Measurements from ENCODE around the gene CYSRT1.

Gene CYSRT1

GRCh38 chr9:137224830-137225694 lies at the start of gene CYSRT1:
Gene CYSRT1, plus strand, starts transcription at chr9:137225174. Its CDS starts 448 bp downstream, at chr9:137225622.
- no peak for DNase-seq (ENCODE audit: extremely low read depth in 1 of 2, low read depth in 1 of 2)

- no peak for DNase-seq (ENCODE audit: extremely low read depth in 1 of 2, low read depth in 1 of 2)
Measured at GRCh38 chr9:137175345-137175961, 49.5 kb upstream of the CYSRT1 start.

- DNase-seq (ENCODE audit: extremely low read depth in 1 of 2, low read depth in 1 of 2) = no peak
Measured at GRCh38 chr9:137176302-137177182, 48.4 kb upstream of the CYSRT1 start.

DNA sequence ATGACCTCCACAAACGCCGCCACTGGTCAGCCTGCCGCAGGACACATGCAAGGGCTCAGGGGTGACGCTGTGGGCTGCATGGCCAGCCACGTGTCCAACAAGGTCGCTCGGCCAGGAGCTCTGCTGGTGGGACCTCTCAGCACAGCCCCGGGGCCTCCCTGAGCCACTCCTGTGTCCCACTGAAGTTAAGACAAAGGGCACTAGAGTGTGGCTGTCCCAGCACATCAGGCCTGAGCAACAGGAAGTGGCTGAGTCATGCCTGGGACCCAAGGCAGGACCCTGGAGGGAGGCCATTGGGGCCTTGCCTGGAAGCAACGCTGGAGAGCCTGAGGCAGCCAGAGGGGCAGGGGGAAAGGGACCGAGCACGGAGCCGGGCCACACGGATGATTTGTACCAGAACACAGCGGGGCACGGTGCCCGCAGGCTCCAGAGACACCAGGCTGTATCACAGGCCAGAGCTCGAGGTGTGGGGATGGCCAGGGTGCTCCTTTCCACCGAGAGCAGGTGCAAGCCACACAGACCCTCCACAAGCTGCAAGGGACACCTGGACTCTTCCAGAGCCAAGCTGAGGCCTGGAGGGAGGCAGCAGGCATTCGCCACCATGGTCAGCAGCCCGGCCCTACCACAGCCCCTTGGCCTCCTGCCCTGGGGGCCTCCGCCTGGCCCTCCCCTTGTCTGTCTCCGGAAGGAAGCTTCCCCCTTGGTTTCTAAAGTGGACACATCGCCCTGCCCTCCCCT lies 46.6 kb upstream of the CYSRT1 start:
- no peak for DNase-seq (ENCODE audit: extremely low read depth in 1 of 2, low read depth in 1 of 2)

- no peak for DNase-seq (ENCODE audit: extremely low read depth in 1 of 2, low read depth in 1 of 2)
Measured at GRCh38 chr9:137178939-137179630, 45.9 kb upstream of the CYSRT1 start.

- no peak for DNase-seq (ENCODE audit: extremely low read depth in 1 of 2, low read depth in 1 of 2)
Measured at GRCh38 chr9:137179761-137180160, 45.2 kb upstream of the CYSRT1 start.

GRCh38 chr9:137180491-137180890 lies 44.5 kb upstream of the CYSRT1 start:
- DNase-seq (ENCODE audit: extremely low read depth in 1 of 2, low read depth in 1 of 2) = no peak

GRCh38 chr9:137181680-137182079 lies 43.3 kb upstream of the CYSRT1 start:
- no peak for DNase-seq (ENCODE audit: extremely low read depth in 1 of 2, low read depth in 1 of 2)

DNA sequence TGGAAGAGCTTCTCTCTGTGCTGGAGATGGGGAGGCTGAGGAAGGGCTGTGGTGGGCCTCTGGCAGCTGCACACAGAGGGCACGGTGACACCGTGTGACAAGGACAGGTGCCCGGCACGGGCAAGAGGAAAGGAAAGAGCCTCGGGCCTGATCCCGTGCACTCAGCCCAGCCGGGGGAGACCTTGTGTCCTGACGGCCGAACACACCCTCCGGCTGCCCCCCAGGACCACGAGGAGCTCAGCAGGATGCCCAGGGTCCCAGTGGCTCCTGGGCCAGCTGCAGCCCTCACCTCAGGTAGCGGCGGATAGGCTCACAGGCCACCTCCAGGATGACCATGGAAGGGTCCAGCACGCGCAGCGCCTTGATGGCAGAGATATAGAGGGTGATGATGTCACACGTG lies 42.1 kb upstream of the CYSRT1 start:
- no peak for DNase-seq (ENCODE audit: extremely low read depth in 1 of 2, low read depth in 1 of 2)

- DNase-seq (ENCODE audit: extremely low read depth in 1 of 2, low read depth in 1 of 2) = no peak
Measured at GRCh38 chr9:137183980-137184595, 40.9 kb upstream of the CYSRT1 start.

DNA sequence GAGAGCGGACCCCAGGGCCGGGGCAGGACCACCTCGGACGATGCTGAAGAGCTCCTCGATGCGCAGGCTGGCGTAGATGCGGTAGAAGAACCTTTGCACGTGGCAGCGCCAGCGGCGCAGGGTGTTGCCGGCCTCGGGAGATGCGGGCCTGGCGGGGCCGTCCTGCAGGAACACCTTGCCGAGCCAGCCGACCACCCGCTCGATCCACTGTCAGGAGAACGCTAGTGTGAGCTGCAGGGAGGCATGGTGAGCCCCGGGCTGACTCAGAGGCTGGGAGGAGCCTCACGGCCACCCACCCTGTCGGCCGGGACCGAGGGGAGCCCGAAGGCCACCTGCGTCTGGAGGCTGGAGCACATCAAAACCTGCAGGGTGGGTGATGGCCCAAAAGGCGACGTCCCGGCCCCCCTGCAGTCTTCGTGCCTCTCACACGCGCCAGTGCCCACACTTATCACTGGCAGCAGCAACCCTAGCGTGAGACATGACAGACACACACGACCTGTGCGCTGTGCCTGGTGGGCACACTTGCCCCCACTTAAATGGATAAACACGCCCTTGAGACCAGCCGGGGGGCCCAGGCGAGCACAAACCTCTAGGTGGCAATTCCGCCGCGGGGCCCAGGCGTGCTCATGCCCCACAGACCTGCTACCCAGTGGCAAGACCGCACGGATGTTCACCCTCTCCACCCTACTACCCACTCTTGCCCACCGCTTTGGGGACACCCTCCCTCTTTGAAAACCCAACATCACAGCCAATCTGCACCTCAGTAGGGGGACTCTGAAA lies 39.9 kb upstream of the CYSRT1 start:
- DNase-seq (ENCODE audit: extremely low read depth in 1 of 2, low read depth in 1 of 2) = no peak

GRCh38 chr9:137185921-137186320 lies 39.1 kb upstream of the CYSRT1 start:
- DNase-seq (ENCODE audit: extremely low read depth in 1 of 2, low read depth in 1 of 2) = no peak

- DNase-seq (ENCODE audit: extremely low read depth in 1 of 2, low read depth in 1 of 2) = no peak
Measured at GRCh38 chr9:137186385-137186784, 38.6 kb upstream of the CYSRT1 start.

GRCh38 chr9:137187386-137187785 lies 37.6 kb upstream of the CYSRT1 start:
- DNase-seq (ENCODE audit: extremely low read depth in 1 of 2, low read depth in 1 of 2) = no peak

DNA sequence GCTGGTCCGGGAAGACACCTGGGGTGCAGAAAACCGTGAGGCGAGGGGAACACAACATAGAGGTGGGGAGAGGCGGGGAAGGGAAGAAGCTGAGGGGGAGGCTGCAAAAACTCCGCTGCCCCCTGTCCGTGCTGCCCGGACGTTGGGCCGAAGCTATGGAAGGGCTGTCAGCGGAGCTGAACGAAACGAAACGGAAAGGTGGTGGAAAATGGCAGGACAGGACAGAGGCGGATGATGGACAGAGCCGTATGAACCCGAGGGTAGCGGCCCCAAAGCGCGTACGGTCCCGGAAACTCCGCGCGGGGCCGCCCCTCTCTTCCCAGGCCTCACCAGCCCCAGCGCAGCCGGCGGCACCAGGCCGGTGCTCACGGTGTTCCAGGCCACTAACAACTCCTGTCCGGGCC lies 36.9 kb upstream of the CYSRT1 start:
- no peak for DNase-seq (ENCODE audit: extremely low read depth in 1 of 2, low read depth in 1 of 2)

DNA sequence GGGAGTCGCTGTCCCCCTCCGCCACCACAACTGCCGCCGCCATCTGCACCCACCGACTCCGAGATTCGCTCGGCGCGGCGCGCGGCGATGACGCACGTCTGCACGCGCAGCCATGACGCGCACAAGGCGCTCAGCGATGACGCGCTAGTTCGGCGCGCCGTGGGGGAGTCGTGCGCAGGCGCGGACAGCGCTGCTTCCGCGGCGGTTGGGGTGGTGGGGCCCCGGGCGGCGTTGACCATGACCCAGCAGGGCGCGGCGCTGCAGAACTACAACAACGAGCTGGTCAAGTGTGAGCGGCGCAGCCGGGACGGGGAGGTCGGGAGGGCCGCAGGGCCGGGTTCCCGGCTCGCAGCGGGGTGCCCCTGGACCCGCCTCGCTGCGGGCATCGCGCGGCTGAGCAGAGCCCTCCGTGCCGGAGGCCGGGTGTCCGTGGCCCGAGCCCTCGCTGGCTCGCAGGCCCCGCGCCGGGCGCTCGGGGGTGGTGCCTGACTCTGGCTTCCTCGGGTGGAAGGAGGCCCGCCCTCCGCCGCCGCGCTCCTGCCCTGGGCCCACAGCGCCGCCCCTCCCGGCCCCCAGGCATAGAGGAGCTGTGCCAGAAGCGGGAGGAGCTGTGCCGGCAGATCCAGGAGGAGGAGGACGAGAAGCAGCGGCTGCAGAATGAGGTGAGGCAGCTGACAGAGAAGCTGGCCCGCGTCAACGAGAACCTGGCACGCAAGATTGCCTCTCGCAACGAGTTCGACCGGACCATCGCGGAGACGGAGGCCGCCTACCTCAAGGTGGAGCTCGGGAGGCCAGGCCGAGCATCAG lies 36.3 kb upstream of the CYSRT1 start, which contains the start of the genes ANAPC2 and SSNA1:
ANAPC2 (minus strand) TSS at position 71 of the 807 bp plus-strand sequence; CDS start at position 43, 28 bp downstream.
SSNA1 (plus strand) TSS at position 187 of the 807 bp plus-strand sequence; CDS start at position 238, 51 bp downstream.
- peak; percentile 68 to 95 for DNase-seq (ENCODE audit: extremely low read depth in 1 of 2, low read depth in 1 of 2)
